Measurements from ENCODE around the gene EP400.

GRCh38 chr12:131933387-131933786 lies 16.4 kb upstream of the EP400 start:
- TF ChIP-seq CTCF (IDR thresholded peaks at IDR 0.05; ENCODE audit: low read depth, low read length), result no peak
- TF ChIP-seq MAX (IDR thresholded peaks at IDR 0.05; ENCODE audit: low read depth, low read length), result no peak
- TF ChIP-seq POLR2A (IDR thresholded peaks at IDR 0.05; ENCODE audit: extremely low read depth, insufficient read length), result no peak

Data from NB4 (cell line).